Measurements from ENCODE around the gene MGARP.
"Not testable (repeated sequence)": the region's sequence is repeated elsewhere in the genome, so short reads cannot be mapped to it uniquely, and the experiment has no call there.

DNA sequence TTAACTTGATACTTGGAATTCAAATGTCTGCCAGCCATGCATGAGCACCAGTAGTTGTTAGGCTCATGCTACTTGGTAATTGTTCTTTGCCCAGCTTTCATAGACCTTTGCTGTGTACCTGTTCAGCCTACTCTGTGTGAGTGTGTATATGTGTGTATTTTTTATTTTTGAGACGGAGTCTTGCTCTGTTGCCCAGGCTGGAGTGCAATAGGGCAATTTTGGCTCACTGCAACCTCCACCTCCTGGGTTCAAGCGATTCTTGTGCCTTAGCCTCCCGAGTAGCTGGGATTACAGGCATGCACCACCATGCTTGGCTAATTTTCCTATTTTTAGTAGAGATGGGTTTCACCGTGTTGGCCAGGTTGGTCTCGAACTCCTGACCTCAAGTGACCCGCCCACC is 42.5 kb upstream of the MGARP start:
- TF ChIP-seq, protein P1, sequence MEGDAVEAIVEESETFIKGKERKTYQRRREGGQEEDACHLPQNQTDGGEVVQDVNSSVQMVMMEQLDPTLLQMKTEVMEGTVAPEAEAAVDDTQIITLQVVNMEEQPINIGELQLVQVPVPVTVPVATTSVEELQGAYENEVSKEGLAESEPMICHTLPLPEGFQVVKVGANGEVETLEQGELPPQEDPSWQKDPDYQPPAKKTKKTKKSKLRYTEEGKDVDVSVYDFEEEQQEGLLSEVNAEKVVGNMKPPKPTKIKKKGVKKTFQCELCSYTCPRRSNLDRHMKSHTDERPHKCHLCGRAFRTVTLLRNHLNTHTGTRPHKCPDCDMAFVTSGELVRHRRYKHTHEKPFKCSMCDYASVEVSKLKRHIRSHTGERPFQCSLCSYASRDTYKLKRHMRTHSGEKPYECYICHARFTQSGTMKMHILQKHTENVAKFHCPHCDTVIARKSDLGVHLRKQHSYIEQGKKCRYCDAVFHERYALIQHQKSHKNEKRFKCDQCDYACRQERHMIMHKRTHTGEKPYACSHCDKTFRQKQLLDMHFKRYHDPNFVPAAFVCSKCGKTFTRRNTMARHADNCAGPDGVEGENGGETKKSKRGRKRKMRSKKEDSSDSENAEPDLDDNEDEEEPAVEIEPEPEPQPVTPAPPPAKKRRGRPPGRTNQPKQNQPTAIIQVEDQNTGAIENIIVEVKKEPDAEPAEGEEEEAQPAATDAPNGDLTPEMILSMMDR (conservative IDR thresholded peaks at IDR 0.05; ENCODE audit: low read length), result not testable (repeated sequence)
- not testable (repeated sequence) for TF ChIP-seq EZH2phosphoT487 (IDR thresholded peaks at IDR 0.05; ENCODE audit: borderline replicate concordance)

Measured in Loucy (cell line).